GM10266 (cell line): ENCODE measurements around the gene SMCHD1.

Source experiments
- DNase-seq: peaks from one replicate; pipeline ENCODE4 v3.0.0; 2012; ENCODE audit errors: extremely low spot score
- CTCF ChIP-seq: IDR thresholded peaks from 2 replicates; pipeline ENCODE4 v1.5.1; 2012; ENCODE audit warnings: mild to moderate bottlenecking, low read depth; ENCODE audit not compliant: control insufficient read depth, insufficient read depth; ENCODE audit errors: missing control alignments

The SMCHD1 gene

GRCh38 chr18:2704541-2704940 lies 49.0 kb downstream of the SMCHD1 start:
- no peak for DNase-seq
- no peak for TF ChIP-seq CTCF

- no peak for DNase-seq
- TF ChIP-seq CTCF = no peak
Observed at GRCh38 chr18:2706903-2707302, 51.4 kb downstream of the SMCHD1 start.

- no peak for TF ChIP-seq CTCF
- no peak for DNase-seq
Observed at GRCh38 chr18:2707551-2708168, 52.1 kb downstream of the SMCHD1 start.

GRCh38 chr18:2709316-2709715 lies 53.8 kb downstream of the SMCHD1 start:
- no peak for DNase-seq
- TF ChIP-seq CTCF = no peak

- TF ChIP-seq CTCF = no peak
- DNase-seq = no peak
Observed at GRCh38 chr18:2714140-2714539, 58.6 kb downstream of the SMCHD1 start.

- no peak for TF ChIP-seq CTCF
- DNase-seq = no peak
Observed at GRCh38 chr18:2715990-2716389, 60.5 kb downstream of the SMCHD1 start.

GRCh38 chr18:2716394-2717326 lies 61.1 kb downstream of the SMCHD1 start:
- TF ChIP-seq CTCF = no peak
- DNase-seq = no peak
